Activated CD4-positive, alpha-beta T cell treated with anti-CD3 and anti-CD28 coated beads for 24 hours (primary cell): ENCODE data around the gene ABCB1.
A peak's percentile ranks its signal among the peaks of the same experiment; 100 is the strongest.

Source experiments
- DNase-seq, 2 donors: peaks; one replicate each; pipeline ENCODE4 v3.0.0-alpha.2; 2020; ENCODE audit warnings: low read depth in 2 of 2

ABCB1 gene

GRCh38 chr7:87600130-87601124, at the start of gene ABCB1:
Gene ABCB1 (minus strand): TSS chr7:87600884. CDS start chr7:87600184, 700 bp downstream.
- DNase-seq: peak; percentile 24 to 31

- DNase-seq: no peak
Observed at GRCh38 chr7:87648316-87648715, 47.6 kb upstream of the ABCB1 start.

- DNase-seq: no peak
Observed at GRCh38 chr7:87645446-87645845, 44.8 kb upstream of the ABCB1 start.

GRCh38 chr7:87635921-87636320, 35.2 kb upstream of the ABCB1 start:
- DNase-seq: no peak

- peak in 1 of 2 donors; percentile 2 for DNase-seq
Observed at GRCh38 chr7:87628780-87629569, 28.3 kb upstream of the ABCB1 start.

GRCh38 chr7:87627634-87627994, 26.9 kb upstream of the ABCB1 start:
- DNase-seq: no peak

GRCh38 chr7:87625101-87625500, 24.4 kb upstream of the ABCB1 start:
- DNase-seq: no peak

GRCh38 chr7:87624628-87625027, 23.9 kb upstream of the ABCB1 start:
- no peak for DNase-seq

GRCh38 chr7:87615197-87615596, 14.5 kb upstream of the ABCB1 start:
- no peak for DNase-seq

- no peak for DNase-seq
Observed at GRCh38 chr7:87609916-87610315, 9.2 kb upstream of the ABCB1 start.

- no peak for DNase-seq
Observed at GRCh38 chr7:87608431-87608830, 7.7 kb upstream of the ABCB1 start.

- DNase-seq: no peak
Observed at GRCh38 chr7:87604264-87604663, 3.6 kb upstream of the ABCB1 start.

- DNase-seq: peak; percentile 3 to 9
Observed at GRCh38 chr7:87599336-87599735, 1.3 kb downstream of the ABCB1 start.

- DNase-seq: no peak
Observed at GRCh38 chr7:87598234-87599009, 2.3 kb downstream of the ABCB1 start.

GRCh38 chr7:87596696-87597095, 4.0 kb downstream of the ABCB1 start:
- DNase-seq: no peak

GRCh38 chr7:87596136-87596535, 4.5 kb downstream of the ABCB1 start:
- no peak for DNase-seq

- no peak for DNase-seq
Observed at GRCh38 chr7:87592300-87592699, 8.4 kb downstream of the ABCB1 start.

- DNase-seq: no peak
Observed at GRCh38 chr7:87591211-87591610, 9.5 kb downstream of the ABCB1 start.

GRCh38 chr7:87590578-87590977, 10.1 kb downstream of the ABCB1 start:
- no peak for DNase-seq

GRCh38 chr7:87589631-87590030, 11.1 kb downstream of the ABCB1 start:
- no peak for DNase-seq

- no peak for DNase-seq
Observed at GRCh38 chr7:87581723-87582122, 19.0 kb downstream of the ABCB1 start.

- DNase-seq: no peak
Observed at GRCh38 chr7:87580636-87581035, 20.0 kb downstream of the ABCB1 start.
